Raji (cell line): ENCODE data around the gene OR4D6.

ENCODE experiments used
- POLR2A ChIP-seq: IDR thresholded peaks from 2 replicates; pipeline ENCODE4 v1.6.1; 2011; ENCODE audit warnings: low read depth, low read length, control low read depth; ENCODE audit not compliant: insufficient read depth

The OR4D6 gene

DNA sequence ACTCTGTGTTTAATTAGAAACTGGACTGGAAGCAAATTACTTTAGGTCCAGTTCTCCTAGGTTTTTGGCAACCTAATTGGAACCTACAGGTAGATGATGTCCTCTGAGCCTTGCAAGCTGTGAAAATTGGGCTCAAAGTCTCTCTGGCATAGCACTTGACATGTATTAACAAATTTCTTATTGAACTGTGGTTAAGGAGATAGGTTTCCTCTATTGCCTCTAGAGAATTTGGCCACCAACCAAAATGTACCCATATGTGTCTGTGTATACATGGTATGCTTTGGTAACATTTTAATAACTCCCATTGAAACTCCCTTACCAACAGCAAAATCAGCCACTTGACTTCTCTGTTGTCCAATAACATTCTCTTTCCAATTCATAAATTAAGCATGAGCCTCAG is 16.3 kb downstream of the OR4D6 start, which contains the start of gene OR4D10:
Gene OR4D10, plus strand, starts transcription at position 301 of the 400 bp plus-strand sequence. CDS start 4,115 bp downstream, outside the sequence.
- no peak for TF ChIP-seq POLR2A

DNA sequence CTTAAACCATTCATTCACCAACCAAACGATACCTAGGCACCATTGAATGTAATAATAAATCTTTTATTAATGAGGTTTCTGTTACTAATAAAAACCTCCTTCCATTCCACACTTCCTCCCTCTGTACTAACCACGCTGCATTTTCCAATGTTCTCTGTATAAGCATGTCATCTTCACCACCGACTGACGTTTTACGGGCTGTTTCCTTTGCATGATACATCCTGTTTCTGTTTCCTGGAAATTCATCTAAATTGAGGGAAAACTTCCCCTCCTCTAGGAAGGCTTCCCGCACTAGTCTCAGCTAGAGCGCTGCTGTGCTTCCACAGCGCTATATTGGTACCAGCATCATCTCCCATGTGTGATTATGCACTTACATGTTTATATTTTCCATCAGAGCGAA is 18.4 kb downstream of the OR4D6 start:
- TF ChIP-seq POLR2A = no peak

DNA sequence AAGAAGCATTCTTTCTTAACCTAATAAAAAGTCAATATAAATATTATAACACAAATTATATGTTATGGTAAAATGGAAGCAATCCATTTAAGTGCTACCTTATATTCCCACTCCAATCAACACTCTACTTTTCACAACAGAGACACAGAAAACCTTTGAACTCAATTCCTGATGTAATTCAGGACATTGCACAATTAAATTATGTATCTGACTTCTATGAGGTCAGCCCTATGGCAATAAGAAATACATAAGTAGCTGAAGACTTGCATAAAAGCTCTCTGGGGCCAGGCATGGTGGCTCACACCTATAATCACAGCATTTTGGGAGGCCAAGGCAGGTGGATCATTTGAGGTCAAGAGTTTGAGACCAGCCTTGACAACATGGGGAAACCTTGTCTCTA is 23.1 kb downstream of the OR4D6 start:
- TF ChIP-seq POLR2A = no peak

DNA sequence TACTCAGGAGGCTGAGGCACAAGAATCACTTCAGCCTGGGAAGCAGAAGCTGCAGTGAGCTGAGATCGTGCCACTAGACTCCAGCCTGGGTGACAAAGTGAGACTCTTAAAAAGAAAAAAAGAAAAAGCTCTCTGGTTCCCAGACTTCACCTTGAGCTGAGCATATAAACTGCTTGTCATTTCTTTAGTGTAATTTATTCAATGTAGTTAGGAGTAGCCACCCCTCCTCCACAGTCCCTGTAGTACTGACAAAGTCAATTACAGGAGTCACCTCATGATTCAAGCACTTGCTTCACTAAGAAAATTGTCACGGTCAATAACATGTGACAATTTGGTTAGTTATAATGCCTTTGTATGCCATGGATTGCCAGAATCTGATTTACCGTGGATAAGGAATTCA is 23.6 kb downstream of the OR4D6 start:
- TF ChIP-seq POLR2A = no peak

DNA sequence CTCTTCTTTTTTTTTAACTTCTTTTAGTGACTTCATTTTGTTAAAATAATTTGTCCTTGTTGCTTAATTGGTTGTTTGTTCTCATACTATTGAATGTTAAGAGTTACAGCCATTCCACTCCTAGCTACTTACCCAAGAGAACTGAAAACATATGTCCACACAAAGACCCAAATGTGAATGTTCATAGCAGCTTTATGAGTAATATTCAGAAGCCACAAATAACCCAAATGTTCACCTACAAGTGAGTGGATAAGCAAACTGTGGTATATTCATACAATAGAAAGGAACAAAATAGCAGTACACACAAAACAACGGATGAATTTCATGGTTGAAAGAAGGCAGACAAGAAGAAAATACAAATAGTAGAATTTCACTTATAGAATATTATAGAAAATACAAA is 45.2 kb downstream of the OR4D6 start:
- TF ChIP-seq POLR2A = no peak

DNA sequence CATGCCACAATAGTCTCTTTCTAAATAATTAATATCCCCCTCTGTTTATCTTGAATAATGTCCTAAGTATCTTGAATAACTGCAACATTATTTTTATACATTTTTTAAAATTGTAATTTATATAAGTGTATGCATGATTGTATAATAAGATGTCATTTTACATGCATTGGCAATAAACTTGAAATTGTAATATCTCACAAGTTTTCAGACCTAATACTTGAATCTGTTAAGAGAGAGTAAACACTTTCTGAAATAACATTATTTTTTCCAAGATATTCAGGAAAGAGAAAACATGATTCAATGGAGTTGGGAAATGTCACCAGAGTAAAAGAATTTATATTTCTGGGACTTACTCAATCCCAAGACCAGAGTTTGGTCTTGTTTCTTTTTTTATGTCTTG is 46.5 kb downstream of the OR4D6 start, which contains the start of gene OR4D11:
Gene OR4D11, plus strand, starts transcription at position 301 of the 400 bp plus-strand sequence. Its CDS starts 0 bp downstream, at position 301.
- no peak for TF ChIP-seq POLR2A
